HFF-Myc (cell line): ENCODE results near the gene C8A.

Source experiments
- DNase-seq: peaks from one replicate; pipeline ENCODE4 v3.0.0-alpha.2; 2011; ENCODE audit warnings: low read depth; ENCODE audit errors: extremely low read depth
- H3K4me3 ChIP-seq: replicated peaks from 2 replicates; pipeline ENCODE4 v1.5.1; 2011; ENCODE audit warnings: low read depth, mild to moderate bottlenecking, control low read depth, low read length
- CTCF ChIP-seq: IDR thresholded peaks from 2 replicates; pipeline ENCODE4 v1.5.1; 2012; ENCODE audit warnings: mild to moderate bottlenecking, low read depth, low read length, control low read depth; ENCODE audit errors: missing control alignments

The C8A gene

GRCh38 chr1:56963667-56964066, 109.1 kb downstream of the C8A start:
- no peak for DNase-seq
- H3K4me3 ChIP-seq = no peak overlapping the region
- TF ChIP-seq CTCF = no peak

GRCh38 chr1:56964349-56965017, 109.9 kb downstream of the C8A start:
- no peak overlapping the region for H3K4me3 ChIP-seq
- DNase-seq = no peak
- no peak for TF ChIP-seq CTCF

- H3K4me3 ChIP-seq = no peak overlapping the region
- TF ChIP-seq CTCF = no peak
- no peak for DNase-seq
These were observed 110.6 kb downstream of the C8A start for GRCh38 chr1:56965191-56965590.

- no peak for DNase-seq
- TF ChIP-seq CTCF = no peak
- no peak within 1 kb of the TSS for H3K4me3 ChIP-seq
These were observed 111.5 kb downstream of the C8A start, which contains the start of gene C8B for GRCh38 chr1:56965916-56966697. Gene C8B (minus strand): TSS chr1:56966015. CDS start chr1:56965948, 67 bp downstream.

GRCh38 chr1:56966698-56966999, 112.1 kb downstream of the C8A start:
- TF ChIP-seq CTCF = no peak
- no peak for DNase-seq
- no peak overlapping the region for H3K4me3 ChIP-seq

- no peak overlapping the region for H3K4me3 ChIP-seq
- DNase-seq = no peak
- no peak for TF ChIP-seq CTCF
These were observed 112.8 kb downstream of the C8A start for GRCh38 chr1:56967355-56967754.
